ENCODE measurements around the gene FSTL4. TPM values are rescaled to one million over a fixed set of nuclear protein-coding genes. Genes with fewer than 3 reads are reported as not detected.
A peak's percentile ranks its signal among the peaks of the same experiment; 100 is the strongest.

The FSTL4 gene
- total and polyA plus RNA-seq, 2 of the 13 experiments (the other 11 are each of a cell fraction or from before 2014, with no cell fraction given) = 2.1 to 3.0 TPM

DNA sequence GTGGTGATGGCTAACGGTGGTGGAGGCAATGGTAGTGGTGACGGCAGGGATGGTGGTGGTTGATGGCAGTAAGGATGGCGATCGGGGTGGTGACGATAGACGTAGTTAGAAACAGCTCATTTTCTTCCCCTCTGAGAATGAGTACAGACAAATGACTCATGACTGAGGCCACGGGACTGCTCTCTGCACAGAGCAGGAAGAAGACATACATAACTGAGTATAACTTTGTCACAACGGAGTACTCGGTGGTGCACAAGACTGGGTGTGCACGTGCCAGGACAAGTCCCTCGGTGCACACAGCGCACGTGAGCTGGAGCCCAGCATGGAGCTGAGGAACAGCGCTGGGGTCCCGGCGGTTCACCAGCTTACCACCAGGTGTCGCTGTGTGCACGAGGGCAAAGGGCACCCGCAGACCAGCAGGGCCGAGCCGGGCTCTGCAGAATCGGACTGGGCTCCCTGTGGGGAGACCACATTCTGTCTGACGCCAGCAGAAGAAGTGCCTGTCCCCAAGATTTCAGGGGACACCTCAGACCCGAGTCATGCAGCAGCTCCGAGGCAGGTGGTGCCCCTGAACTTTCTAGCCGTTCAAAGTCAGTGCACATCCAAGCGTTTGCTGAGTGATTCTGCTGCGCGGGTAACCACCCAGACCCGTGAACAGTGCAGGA lies 188.6 kb downstream of the FSTL4 start (continued):
- TF ChIP-seq, protein P1, sequence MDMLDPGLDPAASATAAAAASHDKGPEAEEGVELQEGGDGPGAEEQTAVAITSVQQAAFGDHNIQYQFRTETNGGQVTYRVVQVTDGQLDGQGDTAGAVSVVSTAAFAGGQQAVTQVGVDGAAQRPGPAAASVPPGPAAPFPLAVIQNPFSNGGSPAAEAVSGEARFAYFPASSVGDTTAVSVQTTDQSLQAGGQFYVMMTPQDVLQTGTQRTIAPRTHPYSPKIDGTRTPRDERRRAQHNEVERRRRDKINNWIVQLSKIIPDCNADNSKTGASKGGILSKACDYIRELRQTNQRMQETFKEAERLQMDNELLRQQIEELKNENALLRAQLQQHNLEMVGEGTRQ (IDR thresholded peaks at IDR 0.05; ENCODE audit: low read depth, low read length) = no peak
- TF ChIP-seq, protein P1 (CRISPR knock-in tag; IDR thresholded peaks at IDR 0.05; ENCODE audit: borderline replicate concordance) = no peak; the same call in 1 of the 2 replicates
- TF ChIP-seq NFIB (CRISPR knock-in tag; IDR thresholded peaks at IDR 0.05; ENCODE audit: borderline replicate concordance) = no peak
- peak; percentile 84 for TF ChIP-seq RAD21 (CRISPR knock-in tag; IDR thresholded peaks at IDR 0.05)
- TF ChIP-seq MLLT10 (CRISPR knock-in tag; IDR thresholded peaks at IDR 0.05) = no peak
- peak; percentile 78; the same call in 1 of the 2 replicates for TF ChIP-seq ATF7-NPFF (CRISPR knock-in tag; IDR thresholded peaks at IDR 0.05; ENCODE audit: low read depth)
- TF ChIP-seq ZNF230 (CRISPR knock-in tag; IDR thresholded peaks at IDR 0.05) = peak; percentile 76; the same call in 1 of the 2 replicates
- no peak for TF ChIP-seq FOXM1 (CRISPR knock-in tag; IDR thresholded peaks at IDR 0.05)
- TF ChIP-seq, protein P2, sequence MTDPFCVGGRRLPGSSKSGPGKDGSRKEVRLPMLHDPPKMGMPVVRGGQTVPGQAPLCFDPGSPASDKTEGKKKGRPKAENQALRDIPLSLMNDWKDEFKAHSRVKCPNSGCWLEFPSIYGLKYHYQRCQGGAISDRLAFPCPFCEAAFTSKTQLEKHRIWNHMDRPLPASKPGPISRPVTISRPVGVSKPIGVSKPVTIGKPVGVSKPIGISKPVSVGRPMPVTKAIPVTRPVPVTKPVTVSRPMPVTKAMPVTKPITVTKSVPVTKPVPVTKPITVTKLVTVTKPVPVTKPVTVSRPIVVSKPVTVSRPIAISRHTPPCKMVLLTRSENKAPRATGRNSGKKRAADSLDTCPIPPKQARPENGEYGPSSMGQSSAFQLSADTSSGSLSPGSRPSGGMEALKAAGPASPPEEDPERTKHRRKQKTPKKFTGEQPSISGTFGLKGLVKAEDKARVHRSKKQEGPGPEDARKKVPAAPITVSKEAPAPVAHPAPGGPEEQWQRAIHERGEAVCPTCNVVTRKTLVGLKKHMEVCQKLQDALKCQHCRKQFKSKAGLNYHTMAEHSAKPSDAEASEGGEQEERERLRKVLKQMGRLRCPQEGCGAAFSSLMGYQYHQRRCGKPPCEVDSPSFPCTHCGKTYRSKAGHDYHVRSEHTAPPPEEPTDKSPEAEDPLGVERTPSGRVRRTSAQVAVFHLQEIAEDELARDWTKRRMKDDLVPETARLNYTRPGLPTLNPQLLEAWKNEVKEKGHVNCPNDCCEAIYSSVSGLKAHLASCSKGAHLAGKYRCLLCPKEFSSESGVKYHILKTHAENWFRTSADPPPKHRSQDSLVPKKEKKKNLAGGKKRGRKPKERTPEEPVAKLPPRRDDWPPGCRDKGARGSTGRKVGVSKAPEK (CRISPR knock-in tag; IDR thresholded peaks at IDR 0.05; ENCODE audit: borderline replicate concordance) = no peak
- TF ChIP-seq EEA1 (CRISPR knock-in tag; IDR thresholded peaks at IDR 0.05; ENCODE audit: borderline replicate concordance) = no peak
- TF ChIP-seq ZFP62 (CRISPR knock-in tag; IDR thresholded peaks at IDR 0.05) = no peak
- peak; percentile 63; the same call in 1 of the 2 replicates for TF ChIP-seq ARNT2 (CRISPR knock-in tag; IDR thresholded peaks at IDR 0.05; ENCODE audit: low read depth)
- TF ChIP-seq, protein P3, sequence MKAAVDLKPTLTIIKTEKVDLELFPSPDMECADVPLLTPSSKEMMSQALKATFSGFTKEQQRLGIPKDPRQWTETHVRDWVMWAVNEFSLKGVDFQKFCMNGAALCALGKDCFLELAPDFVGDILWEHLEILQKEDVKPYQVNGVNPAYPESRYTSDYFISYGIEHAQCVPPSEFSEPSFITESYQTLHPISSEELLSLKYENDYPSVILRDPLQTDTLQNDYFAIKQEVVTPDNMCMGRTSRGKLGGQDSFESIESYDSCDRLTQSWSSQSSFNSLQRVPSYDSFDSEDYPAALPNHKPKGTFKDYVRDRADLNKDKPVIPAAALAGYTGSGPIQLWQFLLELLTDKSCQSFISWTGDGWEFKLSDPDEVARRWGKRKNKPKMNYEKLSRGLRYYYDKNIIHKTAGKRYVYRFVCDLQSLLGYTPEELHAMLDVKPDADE (CRISPR knock-in tag; IDR thresholded peaks at IDR 0.05) = 0 out of 2 replicates have a peak, but pooled peaks have one; percentile 50
- peak; percentile 65; the same call in 1 of the 2 replicates for TF ChIP-seq ZNF768 (CRISPR knock-in tag; IDR thresholded peaks at IDR 0.05)
- peak; percentile 54; the same call in 1 of the 2 replicates for TF ChIP-seq ZNF772 (CRISPR knock-in tag; IDR thresholded peaks at IDR 0.05)
- TF ChIP-seq, protein P4, sequence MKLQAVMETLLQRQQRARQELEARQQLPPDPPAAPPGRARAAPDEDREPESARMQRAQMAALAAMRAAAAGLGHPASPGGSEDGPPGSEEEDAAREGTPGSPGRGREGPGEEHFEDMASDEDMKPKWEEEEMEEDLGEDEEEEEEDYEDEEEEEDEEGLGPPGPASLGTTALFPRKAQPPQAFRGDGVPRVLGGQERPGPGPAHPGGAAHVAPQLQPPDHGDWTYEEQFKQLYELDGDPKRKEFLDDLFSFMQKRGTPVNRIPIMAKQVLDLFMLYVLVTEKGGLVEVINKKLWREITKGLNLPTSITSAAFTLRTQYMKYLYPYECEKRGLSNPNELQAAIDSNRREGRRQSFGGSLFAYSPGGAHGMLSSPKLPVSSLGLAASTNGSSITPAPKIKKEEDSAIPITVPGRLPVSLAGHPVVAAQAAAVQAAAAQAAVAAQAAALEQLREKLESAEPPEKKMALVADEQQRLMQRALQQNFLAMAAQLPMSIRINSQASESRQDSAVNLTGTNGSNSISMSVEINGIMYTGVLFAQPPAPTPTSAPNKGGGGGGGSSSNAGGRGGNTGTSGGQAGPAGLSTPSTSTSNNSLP (IDR thresholded peaks at IDR 0.05; ENCODE audit: low read depth, low read length) = no peak
- TF ChIP-seq, protein P5, sequence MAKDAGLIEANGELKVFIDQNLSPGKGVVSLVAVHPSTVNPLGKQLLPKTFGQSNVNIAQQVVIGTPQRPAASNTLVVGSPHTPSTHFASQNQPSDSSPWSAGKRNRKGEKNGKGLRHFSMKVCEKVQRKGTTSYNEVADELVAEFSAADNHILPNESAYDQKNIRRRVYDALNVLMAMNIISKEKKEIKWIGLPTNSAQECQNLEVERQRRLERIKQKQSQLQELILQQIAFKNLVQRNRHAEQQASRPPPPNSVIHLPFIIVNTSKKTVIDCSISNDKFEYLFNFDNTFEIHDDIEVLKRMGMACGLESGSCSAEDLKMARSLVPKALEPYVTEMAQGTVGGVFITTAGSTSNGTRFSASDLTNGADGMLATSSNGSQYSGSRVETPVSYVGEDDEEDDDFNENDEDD (CRISPR knock-in tag; IDR thresholded peaks at IDR 0.05; ENCODE audit: borderline replicate concordance) = peak; percentile 72; the same call in 1 of the 2 replicates
- TF ChIP-seq, protein P6, sequence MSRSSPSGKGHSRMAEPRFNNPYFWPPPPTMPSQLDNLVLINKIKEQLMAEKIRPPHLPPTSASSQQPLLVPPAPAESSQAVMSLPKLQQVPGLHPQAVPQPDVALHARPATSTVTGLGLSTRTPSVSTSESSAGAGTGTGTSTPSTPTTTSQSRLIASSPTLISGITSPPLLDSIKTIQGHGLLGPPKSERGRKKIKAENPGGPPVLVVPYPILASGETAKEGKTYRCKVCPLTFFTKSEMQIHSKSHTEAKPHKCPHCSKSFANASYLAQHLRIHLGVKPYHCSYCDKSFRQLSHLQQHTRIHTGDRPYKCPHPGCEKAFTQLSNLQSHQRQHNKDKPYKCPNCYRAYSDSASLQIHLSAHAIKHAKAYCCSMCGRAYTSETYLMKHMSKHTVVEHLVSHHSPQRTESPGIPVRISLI (CRISPR knock-in tag; IDR thresholded peaks at IDR 0.05; ENCODE audit: borderline replicate concordance) = no peak

All from HepG2 (cell line).